G401 (cell line): Measurements from ENCODE around the gene PPARG. TPM values are rescaled to one million over a fixed set of nuclear protein-coding genes. Genes with fewer than 3 reads are reported as not detected.

Experiments
- DNase-seq: peaks from one replicate; pipeline ENCODE4 v3.0.0-alpha.2; 2015; ENCODE audit warnings: low spot score
- in situ Hi-C: cut with HindIII; loops from 2 replicates; pipeline ENCODE4 v1.10.0; 2016; ENCODE audit warnings: low sequenced_read_pairs, mixed read lengths
- total RNA-seq: library from RNA; depleted of rRNA; stranded (reverse); fragments of >200 nt; shearing (Covaris generic); gene quantifications from 2 replicates; pipeline ENCODE4 v1.2.3, GENCODE V29; 2014

PPARG gene
- total RNA-seq, 1 experiment from 2014 or later = not detected

GRCh38 chr3:12302564-12302963, 13.7 kb downstream of the PPARG start:
- in situ Hi-C loops = no loop called here
- no peak for DNase-seq

DNA sequence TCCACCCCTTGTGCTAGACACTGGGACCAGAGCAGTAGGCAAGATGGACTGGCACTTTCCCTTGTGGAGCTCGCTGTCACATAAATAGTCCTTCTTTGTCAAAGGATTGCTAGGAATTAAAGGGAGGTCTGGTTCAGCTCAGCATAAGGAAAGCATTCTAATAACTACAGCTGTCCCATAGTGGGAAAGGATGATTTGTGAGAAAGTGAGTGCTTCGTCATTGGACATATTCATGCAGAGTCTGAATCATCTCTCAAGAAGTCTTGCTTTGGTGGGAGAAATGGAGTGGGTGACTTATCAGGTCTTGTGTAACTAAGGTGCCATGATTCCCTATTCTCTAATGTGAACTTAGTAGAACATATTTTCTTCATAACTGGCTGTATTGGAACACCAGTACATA, 14.7 kb downstream of the PPARG start:
- DNase-seq = no peak
- in situ Hi-C loops = no loop called here

GRCh38 chr3:12303993-12304392, 15.1 kb downstream of the PPARG start:
- in situ Hi-C loops = no loop called here
- no peak for DNase-seq

DNA sequence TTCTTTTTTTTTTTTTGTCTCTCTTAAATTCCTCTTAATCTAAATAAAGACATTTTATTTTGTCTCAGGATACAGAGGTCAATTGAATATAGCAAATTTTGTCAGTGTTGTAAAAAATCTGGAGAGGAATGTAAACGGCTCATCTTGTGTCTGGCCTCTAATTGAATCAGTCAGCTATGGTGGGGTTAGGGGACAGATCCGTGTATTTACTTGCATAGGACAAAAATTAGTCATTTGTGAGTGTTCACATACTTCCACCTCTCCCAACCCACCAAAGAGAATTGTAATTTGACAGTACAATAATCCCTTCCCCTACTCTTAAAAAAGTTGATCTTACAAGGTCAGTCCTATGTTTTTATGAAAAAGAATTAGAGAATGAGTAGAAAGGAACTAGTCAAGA, 18.3 kb downstream of the PPARG start:
- in situ Hi-C loops = no loop called here
- DNase-seq = no peak

DNA sequence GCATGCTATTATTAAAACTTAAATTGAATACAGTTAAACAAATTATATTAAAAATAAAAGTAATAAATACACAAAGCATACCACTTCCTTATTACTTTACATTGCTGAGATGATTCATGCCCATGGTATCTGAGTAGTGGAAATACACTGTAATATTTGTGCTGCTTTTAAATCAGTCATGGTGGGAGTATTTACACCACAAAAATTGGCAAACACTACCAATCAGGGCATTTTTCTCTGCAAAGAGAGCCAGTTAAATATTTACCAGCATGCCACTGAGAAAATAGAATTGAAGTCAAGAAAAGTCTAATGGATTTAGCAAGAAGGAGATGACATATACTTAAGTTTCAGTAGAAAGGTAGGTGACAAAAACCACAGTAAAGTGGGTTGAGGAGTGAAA, 19.6 kb downstream of the PPARG start:
- in situ Hi-C loops = no loop called here
- no peak for DNase-seq

GRCh38 chr3:12309716-12310115, 20.8 kb downstream of the PPARG start:
- DNase-seq = no peak
- in situ Hi-C loops = no loop called here

- in situ Hi-C loops = no loop called here
- no peak for DNase-seq
Measured at GRCh38 chr3:12312010-12312409, 23.1 kb downstream of the PPARG start.

DNA sequence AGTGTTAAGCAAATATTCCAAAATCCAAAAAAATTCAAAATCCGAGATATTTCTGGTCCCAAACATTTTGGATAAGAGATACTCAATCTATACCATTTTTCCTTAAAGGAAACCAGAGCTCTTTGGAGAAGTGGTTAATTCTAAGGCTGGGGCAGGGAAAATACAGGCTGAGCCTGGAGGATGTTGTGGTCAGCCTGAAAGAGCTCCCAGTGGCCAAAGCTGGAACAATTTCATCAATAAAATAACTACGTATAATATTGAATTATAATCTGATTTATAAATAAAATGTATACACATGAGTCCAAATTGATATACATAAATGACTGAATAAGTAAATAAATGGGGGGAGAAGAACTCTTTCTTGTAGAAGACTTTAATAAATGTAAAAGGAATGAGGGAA, 24.6 kb downstream of the PPARG start:
- DNase-seq = no peak
- in situ Hi-C loops = no loop called here

DNA sequence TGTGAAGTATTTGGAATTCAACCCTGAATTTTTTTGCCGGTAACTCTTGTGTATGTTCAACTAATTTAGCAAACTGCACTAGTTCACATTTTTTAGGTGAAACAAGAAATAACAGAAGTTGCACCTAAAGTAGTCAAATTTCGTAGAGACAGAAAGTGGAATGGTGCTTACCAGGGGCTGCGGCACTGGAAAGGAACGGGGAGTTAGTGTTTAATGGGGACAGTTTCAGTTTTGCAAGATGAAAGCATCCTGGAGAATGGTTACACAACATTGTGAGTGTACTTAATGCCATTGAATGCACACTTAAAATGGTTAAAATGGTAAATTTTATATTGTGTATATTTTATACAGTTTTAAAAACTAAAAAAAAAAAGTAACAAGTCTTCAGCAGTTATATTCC, 27.4 kb downstream of the PPARG start:
- DNase-seq = no peak
- in situ Hi-C loops = no loop called here

DNA sequence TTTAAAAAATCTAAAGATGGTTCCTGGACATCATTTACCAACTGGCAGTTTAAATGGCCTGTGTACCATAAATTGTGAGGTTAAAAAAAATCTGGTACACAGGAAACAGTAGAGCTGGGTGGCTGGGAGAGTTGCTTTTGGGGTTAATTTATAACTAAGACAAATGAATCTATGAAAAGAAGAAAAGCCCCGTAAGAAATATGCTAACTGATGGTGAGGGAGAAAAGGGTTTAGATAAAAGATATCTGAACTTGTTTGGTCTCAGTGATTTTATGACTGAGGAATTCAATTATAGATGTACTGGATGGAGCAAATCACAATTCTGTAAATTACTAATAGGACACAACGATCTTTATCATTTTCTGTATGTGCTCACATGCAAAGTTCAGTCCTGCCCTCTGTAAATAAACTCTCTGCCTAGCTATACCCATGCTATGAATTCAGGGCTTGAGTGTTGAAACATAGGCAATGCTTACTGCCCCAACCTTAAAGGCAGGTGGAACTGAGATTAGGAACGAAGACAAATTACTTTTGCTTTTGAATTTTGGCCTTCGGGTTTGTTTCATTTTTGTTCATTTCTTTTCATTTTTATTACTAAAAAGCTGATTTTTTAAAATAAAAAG, 28.0 kb downstream of the PPARG start:
- in situ Hi-C loops = no loop called here
- DNase-seq = no peak

- DNase-seq = no peak
- in situ Hi-C loops = no loop called here
Measured at GRCh38 chr3:12317914-12318313, 29.0 kb downstream of the PPARG start.

GRCh38 chr3:12318758-12319621, 30.1 kb downstream of the PPARG start:
- in situ Hi-C loops = no loop called here
- DNase-seq = no peak

DNA sequence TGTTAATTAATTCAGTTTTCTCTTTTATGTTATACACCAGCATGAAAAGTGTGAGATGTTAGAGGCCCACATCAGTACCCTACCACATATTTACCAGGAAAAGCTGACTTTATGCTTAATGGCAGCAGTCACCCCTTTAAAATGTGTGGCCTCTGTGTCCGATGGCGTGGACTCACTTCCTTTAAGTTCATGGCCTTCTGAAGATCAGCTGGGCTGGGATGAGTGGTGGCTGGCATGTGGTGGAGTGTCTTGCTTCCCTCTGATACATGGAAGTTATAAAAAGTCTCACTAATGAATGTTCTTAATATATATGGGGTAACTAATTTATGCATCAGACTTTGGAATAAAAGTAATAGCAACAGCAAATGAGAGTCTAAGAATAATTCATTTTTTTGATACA, 32.1 kb downstream of the PPARG start:
- no peak for DNase-seq
- in situ Hi-C loops = no loop called here

DNA sequence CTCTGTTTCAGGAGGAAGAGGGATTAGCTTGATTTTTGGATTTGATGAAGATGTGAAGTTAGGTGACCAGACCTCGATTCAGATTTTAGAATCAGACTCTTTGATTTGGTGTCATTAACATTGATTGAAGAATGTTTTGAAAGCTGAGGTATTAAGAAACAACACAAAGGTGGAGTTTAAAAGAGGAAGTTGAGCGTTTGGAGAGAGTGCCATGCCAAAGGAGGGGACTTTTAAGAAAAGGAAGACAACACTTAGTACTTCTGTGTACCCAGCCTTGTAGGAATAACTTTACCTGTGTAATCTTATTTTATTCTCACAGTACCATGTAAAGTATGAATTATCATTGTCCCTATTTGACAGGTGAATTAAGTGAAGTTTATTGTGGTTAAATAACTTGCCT, 34.4 kb downstream of the PPARG start:
- DNase-seq = no peak
- in situ Hi-C loops = no loop called here

GRCh38 chr3:12325586-12326515, 37.0 kb downstream of the PPARG start:
- in situ Hi-C loops = loop anchor here (25.0 kb wide), 1 partner anchor 114 kb away; no protein-coding TSS in a partner anchor
- DNase-seq = no peak

GRCh38 chr3:12327021-12327420, 38.2 kb downstream of the PPARG start:
- DNase-seq = no peak
- in situ Hi-C loops = loop anchor here (25.0 kb wide), 1 partner anchor 115 kb away; no protein-coding TSS in a partner anchor

- in situ Hi-C loops = loop anchor here (25.0 kb wide), 1 partner anchor 116 kb away; no protein-coding TSS in a partner anchor
- DNase-seq = no peak
Measured at GRCh38 chr3:12328132-12328836, 39.4 kb downstream of the PPARG start.

DNA sequence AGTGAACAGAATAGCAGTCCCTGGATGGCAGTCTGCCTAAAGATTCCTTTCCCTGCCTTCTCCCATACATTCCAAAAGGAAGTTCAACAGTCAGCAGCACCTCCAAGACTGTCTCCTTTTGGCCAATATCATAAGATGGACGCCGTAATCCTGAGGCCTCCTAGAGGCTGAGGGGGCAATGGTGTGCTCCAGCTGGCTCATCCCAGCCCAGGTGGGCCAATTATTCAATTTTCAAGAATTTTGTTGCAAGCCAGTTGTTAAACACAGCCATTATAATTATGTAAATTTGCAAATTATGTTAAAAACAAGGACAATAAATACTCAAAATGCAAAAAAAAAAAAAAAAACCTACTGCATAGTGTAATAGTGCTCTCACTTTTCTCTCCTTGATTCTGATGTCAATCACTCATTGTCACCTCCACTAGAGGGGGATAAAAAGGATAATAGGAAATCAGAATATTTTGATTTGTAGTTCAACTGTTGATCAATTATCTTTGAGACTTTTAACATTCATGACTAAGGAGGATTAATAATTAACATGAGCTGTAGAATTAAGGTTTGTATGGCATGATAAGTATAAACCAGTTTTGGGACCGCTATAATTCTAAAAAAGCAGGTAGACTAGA, 40.1 kb downstream of the PPARG start:
- no peak for DNase-seq
- in situ Hi-C loops = loop anchor here (25.0 kb wide), 1 partner anchor 117 kb away; no protein-coding TSS in a partner anchor
